Retinal pigment epithelial cell (primary cell): ENCODE data around the gene CD6.

Experiments used
- DNase-seq: peaks from one replicate; pipeline ENCODE4 v3.0.0-alpha.2; 2010; ENCODE audit warnings: low read depth
- H3K4me3 ChIP-seq: 2 replicates; pipeline ENCODE4 v1.5.1; 2011; ENCODE audit warnings: mild to moderate bottlenecking, low read length, control low read depth, moderate library complexity
- TF ChIP-seq, protein P1 (sequence below): conservative IDR thresholded peaks from 2 replicates; pipeline ENCODE4 v1.5.1; 2011; ENCODE audit warnings: low read depth, low read length, control low read depth, inconsistent platforms

Gene CD6

DNA sequence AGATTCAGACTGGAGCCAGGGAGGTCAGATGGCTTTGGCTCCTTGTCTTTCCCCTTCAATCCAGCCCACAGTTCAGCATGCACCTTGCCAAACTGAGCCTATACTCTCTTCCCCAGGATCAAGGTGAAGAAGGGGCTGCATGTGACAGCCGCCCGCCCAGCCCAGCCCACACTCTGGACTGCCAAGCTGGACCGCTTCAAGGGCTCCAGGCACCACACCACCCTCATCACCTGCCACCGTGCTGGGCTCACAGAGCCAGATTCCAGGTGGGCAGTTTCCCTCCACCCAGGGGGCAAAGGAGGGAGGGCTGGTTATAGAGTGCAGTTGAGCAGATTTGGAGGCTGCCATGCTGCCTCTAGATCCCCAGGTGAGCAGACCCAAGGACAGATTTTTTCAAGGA is 41.1 kb upstream of the CD6 start:
- TF ChIP-seq, protein P1, sequence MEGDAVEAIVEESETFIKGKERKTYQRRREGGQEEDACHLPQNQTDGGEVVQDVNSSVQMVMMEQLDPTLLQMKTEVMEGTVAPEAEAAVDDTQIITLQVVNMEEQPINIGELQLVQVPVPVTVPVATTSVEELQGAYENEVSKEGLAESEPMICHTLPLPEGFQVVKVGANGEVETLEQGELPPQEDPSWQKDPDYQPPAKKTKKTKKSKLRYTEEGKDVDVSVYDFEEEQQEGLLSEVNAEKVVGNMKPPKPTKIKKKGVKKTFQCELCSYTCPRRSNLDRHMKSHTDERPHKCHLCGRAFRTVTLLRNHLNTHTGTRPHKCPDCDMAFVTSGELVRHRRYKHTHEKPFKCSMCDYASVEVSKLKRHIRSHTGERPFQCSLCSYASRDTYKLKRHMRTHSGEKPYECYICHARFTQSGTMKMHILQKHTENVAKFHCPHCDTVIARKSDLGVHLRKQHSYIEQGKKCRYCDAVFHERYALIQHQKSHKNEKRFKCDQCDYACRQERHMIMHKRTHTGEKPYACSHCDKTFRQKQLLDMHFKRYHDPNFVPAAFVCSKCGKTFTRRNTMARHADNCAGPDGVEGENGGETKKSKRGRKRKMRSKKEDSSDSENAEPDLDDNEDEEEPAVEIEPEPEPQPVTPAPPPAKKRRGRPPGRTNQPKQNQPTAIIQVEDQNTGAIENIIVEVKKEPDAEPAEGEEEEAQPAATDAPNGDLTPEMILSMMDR: no peak
- DNase-seq: no peak
- H3K4me3 ChIP-seq: no peak overlapping the region

DNA sequence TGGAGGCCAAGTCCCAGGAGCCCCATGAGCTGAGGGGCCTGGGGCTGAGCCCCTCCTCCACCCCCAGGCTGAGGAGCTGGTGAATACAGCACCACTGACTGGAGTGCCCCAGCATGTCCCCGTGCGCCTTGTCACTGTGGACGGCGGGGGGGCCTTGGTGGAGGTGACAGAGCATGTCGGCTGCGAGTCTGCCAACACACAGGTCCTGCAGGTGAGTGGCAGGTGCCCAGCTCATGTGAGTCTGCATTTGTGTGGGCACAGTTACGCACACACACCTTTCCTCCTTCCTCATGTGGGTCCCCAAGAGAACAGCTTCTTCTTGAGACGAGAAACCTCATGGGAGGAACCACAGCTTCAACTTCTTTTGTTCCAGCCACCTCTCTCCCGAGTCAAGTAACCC is 39.6 kb upstream of the CD6 start:
- DNase-seq: no peak
- no peak overlapping the region for H3K4me3 ChIP-seq
- TF ChIP-seq, protein P1: no peak

DNA sequence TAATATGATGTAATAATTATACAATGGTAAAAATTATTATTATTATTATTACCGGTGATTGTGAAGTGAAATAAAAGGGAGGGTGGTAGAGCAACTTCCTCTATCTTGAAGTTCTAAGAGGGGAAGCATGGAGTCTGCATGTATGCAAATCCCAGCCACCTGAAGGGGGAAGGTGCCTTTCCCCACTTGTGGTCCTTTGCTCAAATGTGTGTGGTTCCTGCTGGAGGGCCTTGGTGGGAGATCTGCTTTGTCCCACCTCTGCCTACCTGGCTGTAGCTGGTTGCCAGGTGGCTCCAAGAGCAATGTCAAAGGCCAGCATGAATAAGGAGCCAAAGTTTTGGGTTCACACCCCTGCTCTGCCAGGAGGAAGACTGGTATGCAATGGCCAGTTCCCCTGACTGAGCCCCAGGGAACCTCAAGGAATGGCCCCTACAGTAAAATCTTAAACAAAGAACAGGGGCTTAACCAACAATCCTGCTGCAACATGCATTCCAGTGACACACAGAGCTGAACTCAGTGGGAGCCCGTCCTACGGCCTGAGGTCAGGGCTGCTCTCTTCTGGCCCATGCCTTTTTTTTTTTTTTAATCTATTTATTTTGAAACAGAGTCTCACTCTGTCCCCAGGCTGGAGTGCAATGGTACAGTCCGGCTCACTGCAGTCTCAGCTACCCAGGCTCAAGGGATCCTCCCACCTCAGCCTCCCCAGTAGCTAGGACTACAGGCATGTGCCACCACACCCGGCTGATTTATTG is 38.7 kb upstream of the CD6 start:
- TF ChIP-seq, protein P1: no peak
- no peak for DNase-seq
- H3K4me3 ChIP-seq: no peak overlapping the region

DNA sequence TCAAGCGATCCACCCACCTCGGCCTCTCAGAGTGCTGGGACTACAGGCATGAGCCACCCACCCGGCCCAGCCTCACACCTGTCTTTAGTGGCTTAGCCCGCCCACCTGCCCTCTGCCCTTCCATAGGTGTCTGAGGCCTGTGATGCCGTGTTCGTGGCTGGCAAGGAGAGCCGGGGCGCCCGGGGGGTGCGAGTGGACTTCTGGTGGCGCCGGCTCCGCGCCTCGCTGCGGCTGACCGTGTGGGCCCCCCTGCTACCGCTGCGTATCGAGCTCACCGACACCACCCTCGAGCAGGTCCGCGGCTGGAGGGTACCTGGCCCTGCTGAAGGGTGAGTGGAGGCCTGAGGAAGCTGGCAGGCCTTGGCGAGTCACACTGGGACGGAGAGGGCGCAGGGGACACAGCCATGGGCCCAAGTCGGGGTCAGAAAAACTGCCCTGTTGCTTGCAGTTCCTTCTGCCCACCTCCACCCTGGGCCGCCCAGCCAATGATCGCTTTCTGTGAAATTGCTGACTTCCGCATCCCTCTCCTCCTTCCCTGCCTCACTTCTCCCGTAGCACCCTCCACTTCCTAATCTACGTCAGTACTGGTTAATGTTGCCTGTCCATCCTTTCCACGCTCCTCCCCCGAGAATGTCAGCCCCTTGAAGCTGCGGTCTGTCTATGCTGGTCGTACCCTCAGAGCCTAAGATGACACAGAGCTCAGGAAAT is 37.9 kb upstream of the CD6 start:
- TF ChIP-seq, protein P1: no peak
- no peak overlapping the region for H3K4me3 ChIP-seq
- DNase-seq: no peak

DNA sequence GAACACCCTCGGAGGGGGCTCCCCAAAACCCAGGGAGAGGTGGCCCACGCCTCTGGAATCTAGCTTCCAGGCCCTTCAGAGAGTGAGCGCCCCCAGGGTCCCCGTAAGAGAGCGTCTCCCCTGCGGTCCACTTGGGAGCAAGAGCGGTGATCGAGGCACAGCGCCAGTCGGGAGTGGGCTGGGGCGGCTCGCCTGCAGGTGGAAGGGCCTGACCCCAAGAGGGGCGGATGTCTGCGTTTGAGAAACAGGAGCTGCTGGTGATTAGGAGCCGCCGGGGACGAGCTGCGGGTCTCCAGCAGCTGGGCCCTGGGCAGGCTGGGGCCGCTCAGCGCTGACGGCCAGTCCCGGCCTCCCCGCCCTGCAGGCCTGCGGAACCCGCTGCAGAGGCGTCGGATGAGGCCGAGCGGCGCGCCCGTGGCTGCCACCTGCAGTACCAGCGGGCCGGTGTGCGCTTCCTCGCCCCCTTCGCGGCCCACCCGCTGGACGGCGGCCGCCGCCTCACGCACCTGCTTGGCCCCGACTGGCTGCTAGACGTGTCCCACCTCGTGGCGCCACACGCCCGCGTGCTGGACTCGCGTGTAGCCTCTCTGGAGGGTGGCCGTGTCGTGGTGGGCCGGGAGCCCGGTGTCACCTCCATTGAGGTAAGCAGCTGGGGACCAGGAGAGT is 37.2 kb upstream of the CD6 start:
- no peak for DNase-seq

DNA sequence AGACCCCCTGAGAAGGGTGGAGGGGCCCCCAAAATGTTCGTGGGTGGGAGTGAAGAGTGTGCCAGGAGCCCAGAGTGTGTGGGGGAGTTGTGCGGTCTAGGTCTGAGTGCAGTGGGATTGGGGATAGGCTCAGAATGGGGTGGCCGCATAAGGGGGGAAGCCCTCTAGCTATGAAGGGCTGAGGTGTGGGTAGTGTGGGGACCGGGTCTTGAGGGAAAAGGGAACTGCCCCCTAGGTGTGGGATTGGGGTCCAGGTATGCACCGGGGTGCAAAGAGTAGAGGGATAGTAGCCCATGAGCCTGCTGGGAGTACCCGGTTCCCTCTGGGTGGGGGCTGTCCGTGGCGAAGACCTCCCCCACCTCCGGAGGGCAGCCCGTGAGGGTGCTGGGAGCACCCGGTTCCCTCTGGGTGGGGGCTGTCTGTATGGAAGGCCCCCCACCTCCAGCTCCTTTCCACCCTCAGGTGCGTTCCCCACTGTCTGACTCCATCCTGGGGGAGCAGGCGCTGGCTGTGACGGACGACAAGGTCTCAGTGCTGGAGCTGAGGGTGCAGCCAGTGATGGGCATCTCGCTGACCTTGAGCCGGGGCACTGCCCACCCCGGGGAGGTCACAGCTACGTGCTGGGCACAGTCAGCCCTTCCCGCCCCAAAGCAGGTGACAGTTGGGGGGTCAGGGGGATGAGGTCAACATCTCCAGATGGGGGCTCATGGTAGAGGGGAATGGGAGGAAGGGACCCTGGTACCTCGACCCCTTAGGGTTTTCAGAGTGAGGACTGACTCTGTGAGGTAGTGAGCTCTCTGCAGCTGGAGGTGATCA is 36.5 kb upstream of the CD6 start:
- DNase-seq: no peak
- TF ChIP-seq, protein P1: no peak
- H3K4me3 ChIP-seq: no peak overlapping the region

More for the DNA sequence above, 37.2 kb upstream of the CD6 start:
- no peak overlapping the region for H3K4me3 ChIP-seq
- TF ChIP-seq, protein P1: no peak
